B cell (primary cell): ENCODE data around the gene COPS7B. TPM values are rescaled to one million over a fixed set of nuclear protein-coding genes. Genes with fewer than 3 reads are reported as not detected.

ENCODE experiments used
- ATAC-seq: fragments of 200-7000 bp; cut with Tn5 transposase; one replicate; pipeline ENCODE4 v1.10.0; 2021; ENCODE audit warnings: low read depth, mild to moderate bottlenecking, moderate number of reproducible peaks, moderate library complexity
- CTCF ChIA-PET: fragments of 350-600 bp; sonication (Branson Sonifier 250); formaldehyde crosslinking; loops from one replicate; lab custom pipeline; 2021; ENCODE audit warnings: antibody characterized with exemption, inconsistent platforms; lab: Charles Lee
- POLR2A ChIA-PET: fragments of 350-600 bp; sonication (Branson Sonifier 250); formaldehyde crosslinking; loops from one replicate; lab custom pipeline; 2021; ENCODE audit warnings: antibody characterized with exemption; lab: Charles Lee
- DNase-seq: peaks from one replicate; pipeline ENCODE4 v3.0.0; 2013
- H2AFZ ChIP-seq: 2 replicates; pipeline ENCODE4 v1.6.1; 2012; ENCODE audit warnings: mild to moderate bottlenecking, low read depth, low read length; ENCODE audit not compliant: insufficient read depth, poor library complexity, severe bottlenecking
- H3K27ac ChIP-seq, 2 donors: 1 replicate in 1 of 2; 2 replicates in 1 of 2; pipeline ENCODE4 v1.5.1; 2012 to 2013; ENCODE audit warnings: low read length in 2 of 2, mild to moderate bottlenecking in 2 of 2, moderate library complexity in 1 of 2
- H3K27me3 ChIP-seq, 4 experiments: fragments of 200-600 bp in 1 of 4; sonication (generic) in 1 of 4; replicated peaks in 1 of 4; 1 replicate in 2 of 4; 2 replicates in 2 of 4; pipeline versions ENCODE4 v1.6.1 to v1.7.0; 2013 to 2016; ENCODE audit warnings: low read length in 3 of 4, mild to moderate bottlenecking in 2 of 4, mixed read lengths in 1 of 4, moderate library complexity in 1 of 4; ENCODE audit not compliant: insufficient read depth in 4 of 4, control insufficient read depth in 3 of 4; ENCODE audit errors: control extremely low read depth in 1 of 4
- H3K36me3 ChIP-seq, 2 experiments: replicated peaks in 1 of 2; 1 replicate in 1 of 2; 2 replicates in 1 of 2; pipeline versions ENCODE4 v1.6.1 to v1.7.1; 2013; ENCODE audit warnings: low read length in 1 of 2; ENCODE audit not compliant: insufficient read depth in 2 of 2, control insufficient read depth in 1 of 2; ENCODE audit errors: control extremely low read depth in 1 of 2, extremely low read depth in 1 of 2
- H3K4me1 ChIP-seq, 2 donors: fragments of 200-600 bp in 1 of 2; sonication (generic) in 1 of 2; 1 replicate in 1 of 2; 2 replicates in 1 of 2; pipeline versions ENCODE4 v1.5.1 to v1.6.1; 2013 to 2017; ENCODE audit warnings: low read length in 2 of 2; ENCODE audit not compliant: control insufficient read depth in 2 of 2, insufficient read depth in 2 of 2
- H3K4me2 ChIP-seq: replicated peaks from 2 replicates; pipeline ENCODE3; 2012; ENCODE audit warnings: mild to moderate bottlenecking, low read depth, low read length; ENCODE audit not compliant: poor library complexity, severe bottlenecking
- H3K4me3 ChIP-seq, 5 experiments: fragments of 200-600 bp in 1 of 5; sonication (generic) in 1 of 5; 1 replicate in 3 of 5; 2 replicates in 2 of 5; pipeline versions ENCODE4 v1.5.1 to v1.7.0; 2011 to 2016; ENCODE audit warnings: low read length in 4 of 5, mild to moderate bottlenecking in 4 of 5, low read depth in 2 of 5, control low read depth in 1 of 5, moderate library complexity in 1 of 5; ENCODE audit not compliant: insufficient read depth in 1 of 5; ENCODE audit errors: control extremely low read depth in 1 of 5, extremely low read depth in 1 of 5
- H3K79me2 ChIP-seq: fragments of 200-600 bp; sonication (generic); one replicate; pipeline ENCODE4 v1.6.0; 2016; ENCODE audit warnings: low read length; ENCODE audit not compliant: control insufficient read depth, insufficient read depth
- H3K9ac ChIP-seq: fragments of 200-600 bp; sonication (generic); 2 replicates; pipeline ENCODE4 v1.6.1; 2017; ENCODE audit warnings: mild to moderate bottlenecking, low read length, moderate library complexity
- H3K9me3 ChIP-seq, 3 donors: one replicate each; pipeline versions ENCODE4 v1.6.1 to v1.7.1; 2013; ENCODE audit warnings: low read length in 2 of 3; ENCODE audit not compliant: control insufficient read depth in 2 of 3, insufficient read depth in 1 of 3; ENCODE audit errors: control extremely low read depth in 1 of 3
- H4K20me1 ChIP-seq: 2 replicates; pipeline ENCODE4 v1.6.0; 2012; ENCODE audit warnings: mild to moderate bottlenecking, low read length; ENCODE audit not compliant: insufficient read depth, control insufficient read depth, poor library complexity, severe bottlenecking
- H3K27ac Mint-ChIP-seq: one replicate; pipeline ENCODE4 v1.8.0; 2021; ENCODE audit warnings: mixed read lengths
- H3K27me3 Mint-ChIP-seq: one replicate; pipeline ENCODE4 v1.8.0; 2021; ENCODE audit warnings: mixed read lengths
- H3K4me1 Mint-ChIP-seq: one replicate; pipeline ENCODE4 v1.8.0; 2021; ENCODE audit warnings: mixed read lengths
- H3K4me3 Mint-ChIP-seq: one replicate; pipeline ENCODE4 v1.8.0; 2021; ENCODE audit warnings: mixed read lengths
- H3K9me3 Mint-ChIP-seq: one replicate; pipeline ENCODE4 v1.8.0; 2022; ENCODE audit warnings: mixed read lengths; ENCODE audit not compliant: insufficient read depth
- EZH2 ChIP-seq: IDR thresholded peaks from 2 replicates; pipeline ENCODE4 v1.6.1; 2012; ENCODE audit warnings: borderline replicate concordance, low read depth, mild to moderate bottlenecking, moderate library complexity, low read length; ENCODE audit not compliant: insufficient read depth, poor library complexity, severe bottlenecking
- WGBS: methylation state at CpG from one replicate; pipeline ENCODE4 v1.1.5; 2013; ENCODE audit warnings: missing lambda C conversion rate; ENCODE audit not compliant: insufficient coverage; 5-methylcytosine and 5-hydroxymethylcytosine counted together
- intact Hi-C: fragments of 100-400 bp; cut with micrococcal nuclease; formaldehyde crosslinking; loops from one replicate; pipeline ENCODE4 v1.10.0; 2022
- polyA minus RNA-seq: library from RNA; depleted of rRNA, polyadenylated mRNA; stranded (reverse); fragments of >200 nt; gene quantifications from 2 replicates; pipeline ENCODE4 v1.2.3, GENCODE V29; 2012
- polyA plus RNA-seq: library from polyadenylated mRNA; depleted of rRNA; stranded (reverse); fragments of >200 nt; gene quantifications from 2 replicates; pipeline ENCODE4 v1.2.3, GENCODE V29; 2012
- total RNA-seq, 2 donors: library from RNA; stranded (reverse); fragments of 120-200 nt in 1 of 2; gene quantifications; 1 replicate in 1 of 2; 2 replicates in 1 of 2; pipeline versions ENCODE4 v1.2.3 to v1.2.4, GENCODE V29; 2013 to 2022
- TF ChIP-seq, protein P1 (sequence below): fragments of 200-600 bp; IDR thresholded peaks from one replicate; pipeline ENCODE4 v1.8.0; 2022; ENCODE audit warnings: antibody characterized with exemption, mild to moderate bottlenecking

Gene COPS7B
- 52.7 and 58.5 TPM in 2 replicates for total RNA-seq
- total RNA-seq (2013): 26.1 TPM
- polyA plus RNA-seq: 48.6 and 70.8 TPM in 2 replicates
- 16.5 and 30.0 TPM in 2 replicates for polyA minus RNA-seq

DNA sequence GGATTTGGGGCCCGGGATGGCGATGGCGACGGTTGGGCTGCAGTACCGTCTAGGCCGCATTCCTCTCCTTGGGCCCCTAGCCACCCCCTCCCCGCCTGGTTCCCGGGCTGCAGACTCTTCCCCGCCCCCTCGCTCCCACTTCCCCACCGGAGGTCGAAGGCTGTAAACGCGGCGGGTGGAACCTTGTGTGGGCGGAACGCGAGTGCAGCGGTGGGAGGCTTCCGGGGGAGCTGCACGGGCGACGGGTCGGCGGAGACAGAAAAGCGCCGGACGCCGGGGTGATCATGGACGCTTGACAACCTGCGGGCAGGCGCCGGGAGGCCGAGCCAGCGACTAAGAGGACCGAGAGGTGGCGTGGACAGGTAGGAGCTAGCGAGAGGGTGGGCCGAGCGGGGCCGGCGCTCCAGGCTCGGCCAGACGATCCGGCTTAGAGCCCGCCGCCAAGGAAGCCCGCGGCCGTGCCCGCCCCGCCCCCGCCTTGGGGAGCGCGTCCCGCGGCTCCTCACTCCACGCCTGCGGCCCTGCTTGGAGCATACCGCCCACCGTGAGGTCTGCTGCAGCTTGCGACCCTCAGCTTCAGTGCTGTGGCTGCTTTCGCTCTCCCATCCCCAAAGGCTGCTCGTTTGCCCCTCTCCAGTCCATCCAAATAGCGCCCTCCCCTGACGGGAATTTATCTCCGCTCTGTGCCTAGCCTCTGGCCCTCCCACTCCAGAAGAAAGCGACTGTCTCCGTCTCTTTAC is at the start of gene COPS7B:
Gene COPS7B, plus strand, starts transcription at position 269 of the 740 bp plus-strand sequence. CDS start 2,126 bp downstream, outside the sequence.
- Histone ChIP-seq H3K27ac (peak within 1 kb of the TSS; percentile 38 to 73), H3K9me3 (no peaks in the 10 kb centered on the region), H4K20me1 (no peaks in the 10 kb centered on the region), H3K36me3 (peaks cover 4 to 13% of the 10 kb centered on the region in 2 experiments), H3K4me2 (peak within 1 kb of the TSS; percentile 94), H3K9ac (peak within 1 kb of the TSS; percentile 88), H3K4me3 (peak within 1 kb of the TSS; percentile 52 to 92 (median 85)), H3K79me2 (peaks cover 92% of the 10 kb centered on the region), H3K27me3 (no peaks in the 10 kb centered on the region), H3K4me1 (peaks cover 32% of the 10 kb centered on the region in 2 donors), H2AFZ (peak within 1 kb of the TSS; percentile 95)
- H3K4me1 Mint-ChIP-seq: peaks cover 70% of the 10 kb centered on the region
- DNase-seq: peak; percentile 89
- TF ChIP-seq, protein P1, sequence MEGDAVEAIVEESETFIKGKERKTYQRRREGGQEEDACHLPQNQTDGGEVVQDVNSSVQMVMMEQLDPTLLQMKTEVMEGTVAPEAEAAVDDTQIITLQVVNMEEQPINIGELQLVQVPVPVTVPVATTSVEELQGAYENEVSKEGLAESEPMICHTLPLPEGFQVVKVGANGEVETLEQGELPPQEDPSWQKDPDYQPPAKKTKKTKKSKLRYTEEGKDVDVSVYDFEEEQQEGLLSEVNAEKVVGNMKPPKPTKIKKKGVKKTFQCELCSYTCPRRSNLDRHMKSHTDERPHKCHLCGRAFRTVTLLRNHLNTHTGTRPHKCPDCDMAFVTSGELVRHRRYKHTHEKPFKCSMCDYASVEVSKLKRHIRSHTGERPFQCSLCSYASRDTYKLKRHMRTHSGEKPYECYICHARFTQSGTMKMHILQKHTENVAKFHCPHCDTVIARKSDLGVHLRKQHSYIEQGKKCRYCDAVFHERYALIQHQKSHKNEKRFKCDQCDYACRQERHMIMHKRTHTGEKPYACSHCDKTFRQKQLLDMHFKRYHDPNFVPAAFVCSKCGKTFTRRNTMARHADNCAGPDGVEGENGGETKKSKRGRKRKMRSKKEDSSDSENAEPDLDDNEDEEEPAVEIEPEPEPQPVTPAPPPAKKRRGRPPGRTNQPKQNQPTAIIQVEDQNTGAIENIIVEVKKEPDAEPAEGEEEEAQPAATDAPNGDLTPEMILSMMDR: peak; percentile 64
- TF ChIP-seq EZH2: no peak
- intact Hi-C loops: loop anchor here (1.0 kb wide), 2 partner anchors 138 to 172 kb away; no protein-coding TSS in a partner anchor
- no peaks in the 10 kb centered on the region for H3K9me3 Mint-ChIP-seq
- peak within 1 kb of the TSS; percentile 90 for H3K27ac Mint-ChIP-seq
- ATAC-seq: peak; percentile 53
- no peaks in the 10 kb centered on the region for H3K27me3 Mint-ChIP-seq
- ChIA-PET CTCF (interaction anchor here (0.8 to 2.7 kb wide), 9 partner anchors 10 to 323 kb away, joined by 3 to 12 read pairs (median 5); no protein-coding TSS in a partner anchor), POLR2A (interaction anchor here (1.0 to 2.0 kb wide), 4 partner anchors 77 to 173 kb away, joined by 3 to 6 read pairs (median 4); no protein-coding TSS in a partner anchor)
- WGBS: 2% methylated on average over 69 of the region's 69 CpGs
- H3K4me3 Mint-ChIP-seq: peak within 1 kb of the TSS; percentile 85

DNA sequence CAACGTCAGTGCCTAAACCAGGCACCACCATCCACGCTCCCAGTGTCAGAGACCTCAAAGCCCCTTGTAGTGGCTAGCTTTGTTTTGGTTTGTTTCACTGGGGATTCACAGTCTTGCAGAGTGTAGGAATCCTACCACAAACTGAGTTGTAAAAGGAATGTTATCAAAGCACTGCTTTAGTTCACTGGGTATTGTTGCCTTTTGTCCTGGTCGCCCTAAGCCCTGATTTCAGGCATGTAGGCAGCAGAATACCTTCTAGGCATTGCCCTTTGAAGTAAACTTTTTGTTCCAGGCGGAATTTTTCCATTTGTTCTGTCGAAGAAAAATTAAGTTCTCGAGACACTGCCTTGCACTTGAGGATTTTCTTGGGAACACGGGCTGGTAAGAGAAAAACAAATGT is 48.5 kb upstream of the COPS7B start:
- Mint-ChIP-seq H3K9me3 (no peaks in the 10 kb centered on the region), H3K4me1 (no peaks in the 10 kb centered on the region), H3K4me3 (no peak overlapping the region), H3K27me3 (no peaks in the 10 kb centered on the region), H3K27ac (no peak overlapping the region)
- 98% methylated on average over 3 of the region's 7 CpGs for WGBS
- Histone ChIP-seq H3K27me3 (no peaks in the 10 kb centered on the region), H3K9ac (no peak overlapping the region), H3K9me3 (no peaks in the 10 kb centered on the region), H3K36me3 (peaks cover 0 to 24% of the 10 kb centered on the region in 2 experiments), H4K20me1 (no peaks in the 10 kb centered on the region), H3K4me2 (no peak overlapping the region), H3K4me3 (no peak overlapping the region), H3K79me2 (peaks cover 4% of the 10 kb centered on the region), H3K27ac (no peak overlapping the region), H3K4me1 (no peaks in the 10 kb centered on the region), H2AFZ (no peak overlapping the region)
- no peak for TF ChIP-seq EZH2
- TF ChIP-seq, protein P1: no peak
- ChIA-PET CTCF (no interaction called here), POLR2A (no interaction called here)
- intact Hi-C loops: no loop called here
- no peak for ATAC-seq
- DNase-seq: no peak
